Transverse colon (tissue), 4 donors: ENCODE results near the gene DLGAP1. TPM values are rescaled to one million over a fixed set of nuclear protein-coding genes. Genes with fewer than 3 reads are reported as not detected.

Source experiments
- DNase-seq: peaks from one replicate; pipeline ENCODE4 v3.0.0-alpha.2; 2019
- H3K27ac ChIP-seq, 4 donors: fragments of 200-600 bp; sonication (generic); 2 replicates each; pipeline ENCODE4 v1.5.1; 2016 to 2018; ENCODE audit warnings: inconsistent platforms in 4 of 4
- H3K27me3 ChIP-seq: fragments of 200-600 bp; sonication (generic); 2 replicates; pipeline ENCODE4 v1.5.1; 2017; ENCODE audit warnings: inconsistent platforms
- H3K36me3 ChIP-seq, 4 donors: fragments of 200-600 bp; sonication (generic); 2 replicates each; pipeline ENCODE4 v1.5.1; 2017 to 2019; ENCODE audit warnings: inconsistent platforms in 4 of 4
- H3K4me1 ChIP-seq, 4 donors: fragments of 200-600 bp; sonication (generic); 2 replicates each; pipeline ENCODE4 v1.5.1; 2017 to 2020; ENCODE audit warnings: inconsistent platforms in 4 of 4
- H3K4me3 ChIP-seq, 4 donors: fragments of 200-600 bp; sonication (generic); 1 replicate in 1 of 4; 2 replicates in 3 of 4; pipeline versions ENCODE4 v1.5.1 to v1.6.1; 2017 to 2019; ENCODE audit warnings: inconsistent platforms in 4 of 4
- H3K9me3 ChIP-seq, 2 donors: fragments of 200-600 bp; sonication (generic); 2 replicates each; pipeline ENCODE4 v1.5.1; 2017 to 2019; ENCODE audit warnings: inconsistent platforms in 2 of 2
- EP300 ChIP-seq: sonication (generic); formaldehyde crosslinking; IDR thresholded peaks from one replicate; pipeline ENCODE4 v1.6.1; 2017; ENCODE audit warnings: antibody characterized with exemption, low read depth
- POLR2A ChIP-seq: fragments of 450-650 bp; IDR thresholded peaks from one replicate; pipeline ENCODE4 v1.6.1; 2016; ENCODE audit warnings: antibody characterized with exemption, mild to moderate bottlenecking, moderate library complexity
- POLR2AphosphoS5 ChIP-seq, 3 donors: sonication (generic); formaldehyde crosslinking; IDR thresholded peaks; one replicate each; pipeline ENCODE4 v1.6.1; 2016; ENCODE audit warnings: antibody characterized with exemption in 3 of 3
- WGBS, 2 donors: methylation state at CpG; one replicate each; pipeline ENCODE4 v1.1.5; 2018; ENCODE audit warnings: low coverage in 1 of 2; 5-methylcytosine and 5-hydroxymethylcytosine counted together
- in situ Hi-C, 4 donors: fragments of 200-750 bp; cut with MboI; loops; one replicate each; pipeline versions ENCODE4 v1.15.0 to v1.15.1; 2017; ENCODE audit warnings: low sequenced_read_pairs in 3 of 4, low pct_ligation_motif_present in 1 of 4, low pct_unique_long_range_greater_than_20kb in 1 of 4
- intact Hi-C: fragments of 100-400 bp; cut with DNase I; formaldehyde crosslinking; loops from one replicate; pipeline ENCODE4 v1.15.1; 2023; ENCODE audit warnings: low total_unique reads
- small RNA-seq, 4 donors: library from RNA; depleted of rRNA; stranded (forward); fragments of <200 nt; gene quantifications; one replicate each; pipeline ENCODE3, GENCODE V24; 2016
- total RNA-seq, 4 donors: library from RNA; depleted of rRNA; stranded (reverse); fragments of >200 nt; gene quantifications; one replicate each; pipeline ENCODE4 v1.1.0, GENCODE V29; 2016
- TF ChIP-seq, protein P1 (sequence below), 5 experiments: fragments of 200-600 bp in 3 of 5; fragments of 450-650 bp in 2 of 5; sonication (generic) in 3 of 5; IDR thresholded peaks; 1 replicate in 2 of 5; 2 replicates in 3 of 5; pipeline ENCODE4 v1.5.1; 2016 to 2017; ENCODE audit warnings: antibody characterized with exemption in 5 of 5, inconsistent platforms in 3 of 5, mild to moderate bottlenecking in 2 of 5, moderate library complexity in 1 of 5

DLGAP1 gene
- total RNA-seq, 4 donors from 2014 or later: 2.7 to 7.2 (median 3.3) TPM

DNA sequence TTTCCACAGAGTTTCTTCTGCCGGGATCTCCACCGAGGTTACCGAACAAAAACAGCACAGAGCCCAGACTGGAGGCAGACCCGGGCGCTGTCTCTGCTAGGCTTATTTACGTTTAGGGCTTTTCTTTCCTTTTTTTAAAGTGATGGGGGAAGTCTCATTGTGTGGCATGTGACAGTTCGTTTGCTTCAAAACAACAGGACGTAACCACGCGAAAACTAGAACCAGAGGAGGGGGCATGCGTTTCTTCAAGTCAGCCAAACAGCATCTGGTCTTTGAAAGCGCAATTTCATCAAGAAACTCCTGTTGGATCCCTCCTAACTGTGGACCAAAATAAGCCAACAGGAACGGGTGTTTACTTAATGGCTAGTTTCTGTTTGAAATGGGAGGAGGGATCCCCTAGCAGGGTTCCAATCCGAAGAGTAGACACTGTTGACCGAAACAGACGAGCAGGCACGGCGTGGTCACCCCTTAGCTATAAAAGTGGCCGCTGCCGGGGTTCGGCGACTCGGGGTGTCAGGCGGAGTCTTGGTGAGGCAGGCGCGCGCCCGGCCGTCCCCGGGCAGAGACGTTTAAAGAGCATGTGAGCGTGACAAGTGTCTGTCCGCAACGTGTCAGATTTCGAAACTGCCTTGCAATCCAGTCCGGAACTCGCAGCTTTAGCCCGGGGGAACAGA is 1006.1 kb downstream of the DLGAP1 start:
- peak overlapping the region; percentile 68 to 87 (median 80) for H3K4me3 ChIP-seq
- H3K9me3 ChIP-seq: no peaks in the 10 kb centered on the region
- peaks cover 4 to 23% (median 11%) of the 10 kb centered on the region in 4 donors for H3K4me1 ChIP-seq
- H3K27me3 ChIP-seq: no peaks in the 10 kb centered on the region
- in situ Hi-C loops (loop anchor here in 3 of 4 donors (10.0 kb wide), 2 partner anchors 146 to 216 kb away; no protein-coding TSS in a partner anchor), intact Hi-C loops (no loop called here)
- TF ChIP-seq POLR2A: peak; percentile 91
- peak; percentile 23 for TF ChIP-seq EP300
- peak; percentile 70 to 91 (median 86) for TF ChIP-seq POLR2AphosphoS5 (IDR thresholded peaks at IDR 0.05)
- TF ChIP-seq, protein P1, sequence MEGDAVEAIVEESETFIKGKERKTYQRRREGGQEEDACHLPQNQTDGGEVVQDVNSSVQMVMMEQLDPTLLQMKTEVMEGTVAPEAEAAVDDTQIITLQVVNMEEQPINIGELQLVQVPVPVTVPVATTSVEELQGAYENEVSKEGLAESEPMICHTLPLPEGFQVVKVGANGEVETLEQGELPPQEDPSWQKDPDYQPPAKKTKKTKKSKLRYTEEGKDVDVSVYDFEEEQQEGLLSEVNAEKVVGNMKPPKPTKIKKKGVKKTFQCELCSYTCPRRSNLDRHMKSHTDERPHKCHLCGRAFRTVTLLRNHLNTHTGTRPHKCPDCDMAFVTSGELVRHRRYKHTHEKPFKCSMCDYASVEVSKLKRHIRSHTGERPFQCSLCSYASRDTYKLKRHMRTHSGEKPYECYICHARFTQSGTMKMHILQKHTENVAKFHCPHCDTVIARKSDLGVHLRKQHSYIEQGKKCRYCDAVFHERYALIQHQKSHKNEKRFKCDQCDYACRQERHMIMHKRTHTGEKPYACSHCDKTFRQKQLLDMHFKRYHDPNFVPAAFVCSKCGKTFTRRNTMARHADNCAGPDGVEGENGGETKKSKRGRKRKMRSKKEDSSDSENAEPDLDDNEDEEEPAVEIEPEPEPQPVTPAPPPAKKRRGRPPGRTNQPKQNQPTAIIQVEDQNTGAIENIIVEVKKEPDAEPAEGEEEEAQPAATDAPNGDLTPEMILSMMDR (IDR thresholded peaks at IDR 0.05): no peak
- peak overlapping the region; percentile 98 to 99 (median 99) for H3K27ac ChIP-seq
- WGBS, 2 donors: 0% methylated on average over 11 to 26 of the region's 38 CpGs
- H3K36me3 ChIP-seq: no peaks in the 10 kb centered on the region
- DNase-seq: no peak

- DNase-seq: peak; percentile 95
- 0% methylated on average over 22 to 63 of the region's 63 CpGs for WGBS, 2 donors
- TF ChIP-seq EP300 (no peak), POLR2AphosphoS5 (IDR thresholded peaks at IDR 0.05) (peak; percentile 96 to 98 (median 96)), POLR2A (peak; percentile 97)
- TF ChIP-seq, protein P1 (IDR thresholded peaks at IDR 0.05): peak in 1 of 5 experiments; percentile 15
- intact Hi-C loops: no loop called here
- Histone ChIP-seq H3K36me3 (no peaks in the 10 kb centered on the region), H3K27ac (peak overlapping the region; percentile 98 to 99 (median 99)), H3K4me1 (peaks cover 4 to 20% (median 10%) of the 10 kb centered on the region in 4 donors), H3K4me3 (peak overlapping the region; percentile 68 to 87 (median 80)), H3K9me3 (no peaks in the 10 kb centered on the region), H3K27me3 (no peaks in the 10 kb centered on the region)
- in situ Hi-C loops: loop anchor here in 3 of 4 donors (10.0 kb wide), 2 partner anchors 147 to 217 kb away; no protein-coding TSS in a partner anchor
These were observed 1006.9 kb downstream of the DLGAP1 start for GRCh38 chr18:3447895-3448837.

GRCh38 chr18:3447068-3447894 is 1007.8 kb downstream of the DLGAP1 start:
- no peaks in the 10 kb centered on the region for H3K9me3 ChIP-seq
- H3K4me1 ChIP-seq: peaks cover 4 to 14% (median 7%) of the 10 kb centered on the region in 4 donors
- H3K4me3 ChIP-seq: peak overlapping the region; percentile 27 to 87 (median 76)
- H3K36me3 ChIP-seq: no peaks in the 10 kb centered on the region
- WGBS, 2 donors: 4 to 6% methylated on average over 11 to 22 of the region's 22 CpGs
- H3K27me3 ChIP-seq: no peaks in the 10 kb centered on the region
- in situ Hi-C loops: loop anchor here in 3 of 4 donors (10.0 kb wide), 2 partner anchors 148 to 218 kb away; no protein-coding TSS in a partner anchor
- TF ChIP-seq EP300: no peak
- no peak for TF ChIP-seq POLR2A
- TF ChIP-seq, protein P1 (IDR thresholded peaks at IDR 0.05): peak in 1 of 5 experiments; percentile 14
- intact Hi-C loops: no loop called here
- DNase-seq: peak; percentile 61
- peak overlapping the region; percentile 98 to 99 (median 99) for H3K27ac ChIP-seq

Small RNA genes lying within 50 kb of the gene (small RNA-seq; reads per million reads assigned to genes)
- gene AP005208.1: 0 reads per million in 4 donors
- gene AP005403.1: 0 reads per million in 4 donors
- gene MIR6718: 0 to 0.18 (median 0) reads per million in 4 donors
- 0 reads per million in 4 donors for gene RN7SL39P
- gene RNU6-831P: 0 reads per million in 4 donors
